Superior temporal gyrus (tissue), 1 donor: ENCODE data around the gene LEKR1.
"Not testable (repeated sequence)": the region's sequence is repeated elsewhere in the genome, so short reads cannot be mapped to it uniquely, and the experiment has no call there.

Source experiments
- DNase-seq: peaks from one replicate; pipeline ENCODE4 v3.0.0-alpha.2; 2016; ENCODE audit errors: extremely low spot score

The LEKR1 gene

GRCh38 chr3:156806698-156807097 lies 19.5 kb upstream of the LEKR1 start:
- DNase-seq: no peak

GRCh38 chr3:156808025-156808424 lies 18.1 kb upstream of the LEKR1 start:
- DNase-seq: no peak

- no peak for DNase-seq
These were observed 14.9 kb upstream of the LEKR1 start for GRCh38 chr3:156811089-156811862.

- DNase-seq: no peak
These were observed 13.4 kb upstream of the LEKR1 start for GRCh38 chr3:156812521-156813335.

GRCh38 chr3:156814295-156814694 lies 11.9 kb upstream of the LEKR1 start:
- no peak for DNase-seq

GRCh38 chr3:156816091-156816793 lies 9.9 kb upstream of the LEKR1 start:
- DNase-seq: no peak

GRCh38 chr3:156816794-156817645 lies 9.1 kb upstream of the LEKR1 start:
- DNase-seq: peak; percentile 70

- DNase-seq: no peak
These were observed 8.4 kb upstream of the LEKR1 start for GRCh38 chr3:156817646-156818272.

- DNase-seq: no peak
These were observed 7.9 kb upstream of the LEKR1 start for GRCh38 chr3:156818273-156818651.

GRCh38 chr3:156818890-156819289 lies 7.3 kb upstream of the LEKR1 start:
- no peak for DNase-seq

GRCh38 chr3:156819842-156820691 lies 6.1 kb upstream of the LEKR1 start:
- no peak for DNase-seq

GRCh38 chr3:156820692-156821080 lies 5.5 kb upstream of the LEKR1 start:
- no peak for DNase-seq

GRCh38 chr3:156822626-156823260 lies 3.4 kb upstream of the LEKR1 start:
- DNase-seq: not testable (repeated sequence)

- DNase-seq: no peak
These were observed 384 bp upstream of the LEKR1 start for GRCh38 chr3:156825795-156826143.

GRCh38 chr3:156826896-156827882 lies 1.0 kb downstream of the LEKR1 start:
- peak; percentile 30 for DNase-seq

GRCh38 chr3:156831006-156831405 lies 4.9 kb downstream of the LEKR1 start:
- no peak for DNase-seq

GRCh38 chr3:156834435-156834834 lies 8.3 kb downstream of the LEKR1 start:
- no peak for DNase-seq

GRCh38 chr3:156834962-156835535 lies 8.9 kb downstream of the LEKR1 start:
- no peak for DNase-seq
